ENCODE measurements around the gene DELE1.
"Not testable (repeated sequence)": the region's sequence is repeated elsewhere in the genome, so short reads cannot be mapped to it uniquely, and the experiment has no call there.

The DELE1 gene

DNA sequence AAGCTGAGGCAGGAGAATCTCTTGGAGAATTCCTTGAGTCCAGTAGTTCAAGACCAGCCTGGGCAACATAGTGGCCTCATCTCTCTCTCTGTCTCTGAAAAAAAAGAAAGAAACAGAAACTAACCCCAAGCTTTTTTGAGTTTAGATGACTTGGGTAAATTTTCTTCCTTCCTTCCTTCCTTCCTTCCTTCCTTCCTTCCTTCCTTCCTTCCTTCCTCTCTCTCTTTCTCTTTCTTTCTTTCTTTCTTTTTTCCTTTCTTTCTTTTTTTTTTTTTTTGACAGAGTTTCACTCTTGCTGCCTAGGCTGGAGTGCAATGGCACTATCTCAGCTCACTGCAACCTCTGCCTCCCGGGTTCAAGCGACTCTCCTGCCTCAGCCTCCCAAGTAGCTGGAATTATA lies 33.2 kb upstream of the DELE1 start:
- H3K4me1 ChIP-seq (ENCODE audit: control insufficient read depth, insufficient read depth, low read length); H3K4me3 ChIP-seq (ENCODE audit: low read depth, low read length); H3K27me3 ChIP-seq (ENCODE audit: control insufficient read depth, insufficient read depth, low read length); H3K36me3 ChIP-seq (ENCODE audit: control insufficient read depth, insufficient read depth, low read length); H3K27ac ChIP-seq (ENCODE audit: low read depth, low read length); H3K9me3 ChIP-seq (ENCODE audit: control insufficient read depth, insufficient read depth, low read length); H3K9ac ChIP-seq (ENCODE audit: low read depth, low read length): not testable (repeated sequence)

DNA sequence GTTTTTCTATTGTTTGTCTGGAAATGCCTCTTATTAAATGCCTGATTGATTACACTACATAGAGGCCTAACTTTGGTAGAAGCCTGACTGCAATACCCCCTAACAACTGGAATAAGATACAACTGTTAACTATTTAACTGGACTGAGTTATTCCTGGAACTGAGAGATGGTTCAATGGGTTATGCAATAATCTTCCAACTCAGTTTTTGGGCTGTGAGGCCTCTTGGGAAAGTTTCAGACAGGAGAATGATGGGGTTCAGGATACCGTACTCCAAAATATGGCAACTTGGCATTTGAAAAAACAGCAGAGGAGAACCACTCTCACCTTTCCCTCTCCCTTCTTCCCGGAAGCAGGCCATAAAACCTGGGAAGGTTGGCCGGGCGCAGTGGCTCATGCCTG lies 26.2 kb upstream of the DELE1 start:
- H3K4me3 ChIP-seq (ENCODE audit: low read depth, low read length): no peak overlapping the region
- H3K9ac ChIP-seq (ENCODE audit: low read depth, low read length): no peak overlapping the region
- H3K9me3 ChIP-seq (ENCODE audit: control insufficient read depth, insufficient read depth, low read length): no peaks in the 10 kb centered on the region
- H3K27ac ChIP-seq (ENCODE audit: low read depth, low read length): no peak overlapping the region
- no peaks in the 10 kb centered on the region for H3K36me3 ChIP-seq (ENCODE audit: control insufficient read depth, insufficient read depth, low read length)
- no peaks in the 10 kb centered on the region for H3K27me3 ChIP-seq (ENCODE audit: control insufficient read depth, insufficient read depth, low read length)
- no peaks in the 10 kb centered on the region for H3K4me1 ChIP-seq (ENCODE audit: control insufficient read depth, insufficient read depth, low read length)

DNA sequence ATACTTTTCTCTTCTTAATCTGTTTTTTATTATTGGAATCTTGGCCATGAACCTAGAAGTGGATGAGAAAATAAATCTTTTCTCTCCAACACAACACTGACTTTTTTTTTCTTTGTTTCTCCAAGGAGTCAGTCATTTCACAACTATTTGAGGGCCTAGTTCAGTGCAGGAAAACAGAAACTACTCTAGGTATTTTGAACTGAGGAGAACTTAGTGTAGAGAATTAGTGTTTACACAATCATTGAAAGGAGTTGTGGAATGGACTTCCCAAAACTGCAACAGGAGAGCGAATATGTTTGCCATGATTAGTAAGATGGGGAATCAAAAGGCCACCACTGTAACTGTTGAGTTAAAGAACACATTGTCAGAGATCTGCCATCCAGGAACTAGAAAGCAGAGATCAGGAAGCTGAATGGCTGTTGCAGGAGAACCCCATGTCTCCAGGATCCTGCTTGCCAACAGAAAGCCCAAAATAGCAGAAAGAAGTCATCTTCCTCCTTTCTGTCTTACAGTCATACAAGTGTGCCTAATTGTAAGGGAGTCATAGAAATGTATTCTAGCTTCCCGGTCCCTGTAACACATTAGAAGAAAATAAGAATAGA lies 25.1 kb upstream of the DELE1 start:
- H3K27me3 ChIP-seq (ENCODE audit: control insufficient read depth, insufficient read depth, low read length): no peaks in the 10 kb centered on the region
- H3K36me3 ChIP-seq (ENCODE audit: control insufficient read depth, insufficient read depth, low read length): no peaks in the 10 kb centered on the region
- H3K4me1 ChIP-seq (ENCODE audit: control insufficient read depth, insufficient read depth, low read length): 0 out of 2 replicates have a peak, but pooled peaks cover 3% of the 10 kb centered on the region
- H3K4me3 ChIP-seq (ENCODE audit: low read depth, low read length): no peak overlapping the region
- H3K9ac ChIP-seq (ENCODE audit: low read depth, low read length): no peak overlapping the region
- no peak overlapping the region for H3K27ac ChIP-seq (ENCODE audit: low read depth, low read length)
- H3K9me3 ChIP-seq (ENCODE audit: control insufficient read depth, insufficient read depth, low read length): no peaks in the 10 kb centered on the region

GRCh38 chr5:141902015-141902814 lies 21.5 kb upstream of the DELE1 start:
- H3K27ac ChIP-seq (ENCODE audit: low read depth, low read length): no peak overlapping the region
- no peaks in the 10 kb centered on the region for H3K36me3 ChIP-seq (ENCODE audit: control insufficient read depth, insufficient read depth, low read length)
- H3K9ac ChIP-seq (ENCODE audit: low read depth, low read length): no peak overlapping the region
- H3K9me3 ChIP-seq (ENCODE audit: control insufficient read depth, insufficient read depth, low read length): no peaks in the 10 kb centered on the region
- H3K4me3 ChIP-seq (ENCODE audit: low read depth, low read length): no peak overlapping the region
- 0 out of 2 replicates have a peak, but pooled peaks cover 3% of the 10 kb centered on the region for H3K4me1 ChIP-seq (ENCODE audit: control insufficient read depth, insufficient read depth, low read length)
- no peaks in the 10 kb centered on the region for H3K27me3 ChIP-seq (ENCODE audit: control insufficient read depth, insufficient read depth, low read length)

DNA sequence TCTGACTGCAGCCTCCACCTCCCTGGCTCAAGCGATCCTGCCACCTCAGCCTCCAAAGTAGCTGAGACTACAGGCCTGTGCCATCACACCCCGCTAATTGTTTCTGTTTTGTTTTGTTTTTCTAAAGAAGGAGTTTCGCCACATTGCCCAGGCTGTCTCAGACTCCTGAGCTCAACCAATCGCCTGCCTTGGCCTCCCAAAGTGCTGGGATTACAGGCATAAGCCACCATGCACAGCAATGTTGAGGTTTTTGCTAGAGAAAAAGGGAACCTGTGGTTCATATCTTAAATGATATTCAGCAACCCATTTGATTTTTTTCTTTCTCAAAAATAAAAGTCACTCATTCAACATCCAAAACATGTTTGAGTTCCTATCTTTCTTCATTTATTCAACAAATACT lies 20.4 kb upstream of the DELE1 start:
- H3K4me1 ChIP-seq (ENCODE audit: control insufficient read depth, insufficient read depth, low read length): 0 out of 2 replicates have a peak, but pooled peaks cover 3% of the 10 kb centered on the region
- H3K36me3 ChIP-seq (ENCODE audit: control insufficient read depth, insufficient read depth, low read length): no peaks in the 10 kb centered on the region
- no peaks in the 10 kb centered on the region for H3K27me3 ChIP-seq (ENCODE audit: control insufficient read depth, insufficient read depth, low read length)
- no peak overlapping the region for H3K9ac ChIP-seq (ENCODE audit: low read depth, low read length)
- H3K4me3 ChIP-seq (ENCODE audit: low read depth, low read length): no peak overlapping the region
- no peaks in the 10 kb centered on the region for H3K9me3 ChIP-seq (ENCODE audit: control insufficient read depth, insufficient read depth, low read length)
- H3K27ac ChIP-seq (ENCODE audit: low read depth, low read length): no peak overlapping the region

GRCh38 chr5:141904551-141904950 lies 19.1 kb upstream of the DELE1 start:
- no peaks in the 10 kb centered on the region for H3K36me3 ChIP-seq (ENCODE audit: control insufficient read depth, insufficient read depth, low read length)
- no peak overlapping the region for H3K4me3 ChIP-seq (ENCODE audit: low read depth, low read length)
- H3K27me3 ChIP-seq (ENCODE audit: control insufficient read depth, insufficient read depth, low read length): no peaks in the 10 kb centered on the region
- H3K9me3 ChIP-seq (ENCODE audit: control insufficient read depth, insufficient read depth, low read length): no peaks in the 10 kb centered on the region
- H3K4me1 ChIP-seq (ENCODE audit: control insufficient read depth, insufficient read depth, low read length): 0 out of 2 replicates have a peak, but pooled peaks cover 3% of the 10 kb centered on the region
- no peak overlapping the region for H3K9ac ChIP-seq (ENCODE audit: low read depth, low read length)
- H3K27ac ChIP-seq (ENCODE audit: low read depth, low read length): no peak overlapping the region

DNA sequence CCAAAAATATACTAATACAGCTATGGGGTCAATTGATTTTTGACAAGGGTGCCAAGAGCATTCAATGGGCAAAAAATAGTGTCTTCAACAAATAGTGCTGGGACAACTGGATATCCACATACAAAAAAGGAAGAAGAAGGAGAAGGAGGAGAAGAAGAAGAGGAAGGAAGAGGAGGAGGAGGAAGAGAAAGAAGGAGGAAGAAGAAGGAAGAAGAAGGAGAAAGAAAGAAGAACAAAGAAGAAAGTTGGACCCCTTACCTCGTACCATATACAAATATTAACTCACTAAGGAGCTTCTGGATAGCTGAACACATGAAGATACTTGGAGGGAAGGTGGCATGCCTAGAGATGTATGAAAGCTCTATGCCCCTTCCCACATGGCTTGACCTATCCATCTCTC lies 17.2 kb upstream of the DELE1 start:
- Histone ChIP-seq H3K9me3 (ENCODE audit: control insufficient read depth, insufficient read depth, low read length) (no peaks in the 10 kb centered on the region), H3K36me3 (ENCODE audit: control insufficient read depth, insufficient read depth, low read length) (no peaks in the 10 kb centered on the region), H3K27me3 (ENCODE audit: control insufficient read depth, insufficient read depth, low read length) (no peaks in the 10 kb centered on the region), H3K9ac (ENCODE audit: low read depth, low read length) (no peak overlapping the region), H3K4me3 (ENCODE audit: low read depth, low read length) (no peak overlapping the region), H3K4me1 (ENCODE audit: control insufficient read depth, insufficient read depth, low read length) (0 out of 2 replicates have a peak, but pooled peaks cover 3% of the 10 kb centered on the region), H3K27ac (ENCODE audit: low read depth, low read length) (no peak overlapping the region)

- Histone ChIP-seq H3K4me1 (ENCODE audit: control insufficient read depth, insufficient read depth, low read length) (0 out of 2 replicates have a peak, but pooled peaks cover 3% of the 10 kb centered on the region), H3K9ac (ENCODE audit: low read depth, low read length) (no peak overlapping the region), H3K36me3 (ENCODE audit: control insufficient read depth, insufficient read depth, low read length) (no peaks in the 10 kb centered on the region), H3K27ac (ENCODE audit: low read depth, low read length) (no peak overlapping the region), H3K27me3 (ENCODE audit: control insufficient read depth, insufficient read depth, low read length) (no peaks in the 10 kb centered on the region), H3K9me3 (ENCODE audit: control insufficient read depth, insufficient read depth, low read length) (no peaks in the 10 kb centered on the region), H3K4me3 (ENCODE audit: low read depth, low read length) (no peak overlapping the region)
Observed at GRCh38 chr5:141906972-141907371, 16.7 kb upstream of the DELE1 start.

DNA sequence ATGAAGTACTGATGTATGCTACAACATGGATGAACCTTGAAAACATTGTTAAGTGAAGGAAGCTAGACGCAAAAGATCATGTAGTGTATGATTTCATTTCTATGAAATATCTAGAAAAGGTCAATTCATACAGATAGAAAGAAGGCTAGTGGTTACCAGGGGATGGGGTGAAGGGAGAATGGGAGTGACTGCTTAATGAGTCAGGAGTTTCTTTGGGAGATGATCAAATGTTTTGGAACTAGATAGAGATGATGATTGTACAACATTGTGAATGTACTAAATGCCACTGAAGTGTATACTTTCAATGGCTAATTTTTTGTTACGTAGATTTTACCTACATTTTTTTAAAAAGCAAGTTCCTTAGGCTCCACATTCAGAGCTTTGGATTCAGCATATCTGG lies 14.9 kb upstream of the DELE1 start:
- Histone ChIP-seq H3K9me3 (ENCODE audit: control insufficient read depth, insufficient read depth, low read length) (no peaks in the 10 kb centered on the region), H3K36me3 (ENCODE audit: control insufficient read depth, insufficient read depth, low read length) (no peaks in the 10 kb centered on the region), H3K27ac (ENCODE audit: low read depth, low read length) (no peak overlapping the region), H3K4me1 (ENCODE audit: control insufficient read depth, insufficient read depth, low read length) (peaks cover 7% of the 10 kb centered on the region), H3K27me3 (ENCODE audit: control insufficient read depth, insufficient read depth, low read length) (peaks cover 11% of the 10 kb centered on the region), H3K9ac (ENCODE audit: low read depth, low read length) (no peak overlapping the region), H3K4me3 (ENCODE audit: low read depth, low read length) (no peak overlapping the region)

GRCh38 chr5:141909212-141909611 lies 14.5 kb upstream of the DELE1 start:
- H3K4me3 ChIP-seq (ENCODE audit: low read depth, low read length): no peak overlapping the region
- H3K36me3 ChIP-seq (ENCODE audit: control insufficient read depth, insufficient read depth, low read length): no peaks in the 10 kb centered on the region
- no peak overlapping the region for H3K27ac ChIP-seq (ENCODE audit: low read depth, low read length)
- no peak overlapping the region for H3K9ac ChIP-seq (ENCODE audit: low read depth, low read length)
- peaks cover 9% of the 10 kb centered on the region for H3K4me1 ChIP-seq (ENCODE audit: control insufficient read depth, insufficient read depth, low read length)
- no peaks in the 10 kb centered on the region for H3K9me3 ChIP-seq (ENCODE audit: control insufficient read depth, insufficient read depth, low read length)
- peaks cover 13% of the 10 kb centered on the region for H3K27me3 ChIP-seq (ENCODE audit: control insufficient read depth, insufficient read depth, low read length)

- no peaks in the 10 kb centered on the region for H3K9me3 ChIP-seq (ENCODE audit: control insufficient read depth, insufficient read depth, low read length)
- peaks cover 9% of the 10 kb centered on the region for H3K4me1 ChIP-seq (ENCODE audit: control insufficient read depth, insufficient read depth, low read length)
- H3K36me3 ChIP-seq (ENCODE audit: control insufficient read depth, insufficient read depth, low read length): no peaks in the 10 kb centered on the region
- peaks cover 23% of the 10 kb centered on the region for H3K27me3 ChIP-seq (ENCODE audit: control insufficient read depth, insufficient read depth, low read length)
- H3K9ac ChIP-seq (ENCODE audit: low read depth, low read length): no peak overlapping the region
- no peak overlapping the region for H3K27ac ChIP-seq (ENCODE audit: low read depth, low read length)
- no peak overlapping the region for H3K4me3 ChIP-seq (ENCODE audit: low read depth, low read length)
Observed at GRCh38 chr5:141910271-141910673, 13.4 kb upstream of the DELE1 start.

All from HUES48 (cell line).